HUES6 (cell line): ENCODE results near the gene ZNF625.

ENCODE experiments used
- H3K27ac ChIP-seq: 2 replicates; pipeline ENCODE4 v1.7.0; 2013; ENCODE audit warnings: low read depth, mild to moderate bottlenecking, low read length, inconsistent platforms
- H3K27me3 ChIP-seq: 2 replicates; pipeline ENCODE4 v1.6.1; 2013; ENCODE audit warnings: low read length; ENCODE audit not compliant: control insufficient read depth, insufficient read depth
- H3K36me3 ChIP-seq: 2 replicates; pipeline ENCODE4 v1.6.1; 2013; ENCODE audit warnings: low read length; ENCODE audit not compliant: control insufficient read depth, insufficient read depth
- H3K4me1 ChIP-seq: 2 replicates; pipeline ENCODE4 v1.6.1; 2013; ENCODE audit warnings: low read length; ENCODE audit not compliant: control insufficient read depth, insufficient read depth
- H3K4me3 ChIP-seq: 2 replicates; pipeline ENCODE4 v1.5.1; 2013; ENCODE audit warnings: low read depth, low read length
- H3K9ac ChIP-seq: one replicate; pipeline ENCODE4 v1.6.1; 2013; ENCODE audit warnings: mild to moderate bottlenecking, low read length
- H3K9me3 ChIP-seq: 2 replicates; pipeline ENCODE4 v1.6.1; 2013; ENCODE audit warnings: low read depth, low read length; ENCODE audit not compliant: control insufficient read depth, insufficient read depth

The ZNF625 gene

GRCh38 chr19:12095111-12095790, 61.3 kb downstream of the ZNF625 start:
- H3K27ac ChIP-seq = no peak overlapping the region
- H3K4me3 ChIP-seq = no peak overlapping the region
- peaks cover 44% of the 10 kb centered on the region for H3K9me3 ChIP-seq
- no peaks in the 10 kb centered on the region for H3K27me3 ChIP-seq
- no peaks in the 10 kb centered on the region for H3K4me1 ChIP-seq
- peaks cover 12% of the 10 kb centered on the region; the same call in 1 of the 2 replicates for H3K36me3 ChIP-seq
- no peak overlapping the region for H3K9ac ChIP-seq
